ENCODE results near the gene DCC. TPM values are rescaled to one million over a fixed set of nuclear protein-coding genes. Genes with fewer than 3 reads are reported as not detected.

DCC gene
- total and polyA plus RNA-seq, 2 of the 8 experiments (the other 6 are each of a cell fraction or from before 2014, with no cell fraction given), result 0.14 to 1.4 TPM

DNA sequence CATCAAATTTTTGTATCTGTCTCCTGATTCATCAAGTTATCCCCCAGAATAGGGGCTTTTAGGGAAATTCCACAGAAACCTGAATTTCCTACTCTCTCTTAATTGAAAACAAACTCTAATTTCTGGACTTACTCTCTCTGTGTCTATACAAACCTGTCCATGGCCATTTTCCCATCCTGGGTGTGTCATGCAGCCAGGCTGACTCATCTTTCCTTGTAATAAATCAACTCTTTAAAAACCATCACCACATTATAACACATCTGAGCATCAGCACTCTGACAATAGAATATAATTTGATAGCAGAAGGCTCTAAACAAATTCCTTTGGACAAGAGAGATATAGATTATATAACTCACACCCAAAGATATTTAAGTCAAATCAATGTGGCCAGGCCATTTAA lies 610.2 kb downstream of the DCC start (continued):
- TF ChIP-seq CHD7 (IDR thresholded peaks at IDR 0.05; ENCODE audit: insufficient replicate concordance, low read length) (no peak), GABPA (IDR thresholded peaks at IDR 0.05; ENCODE audit: borderline replicate concordance, insufficient read depth, low read length) (no peak), ZNF274 (IDR thresholded peaks at IDR 0.05; ENCODE audit: borderline replicate concordance, extremely low read depth, low read length) (no peak), FOSL1 (IDR thresholded peaks at IDR 0.05; ENCODE audit: insufficient read depth, low read depth, low read length) (no peak), ATF3 (IDR thresholded peaks at IDR 0.05; ENCODE audit: insufficient read depth, low read depth, low read length) (no peak)

All from H1 (cell line).